ENCODE measurements around the gene LYST.

Gene LYST

DNA sequence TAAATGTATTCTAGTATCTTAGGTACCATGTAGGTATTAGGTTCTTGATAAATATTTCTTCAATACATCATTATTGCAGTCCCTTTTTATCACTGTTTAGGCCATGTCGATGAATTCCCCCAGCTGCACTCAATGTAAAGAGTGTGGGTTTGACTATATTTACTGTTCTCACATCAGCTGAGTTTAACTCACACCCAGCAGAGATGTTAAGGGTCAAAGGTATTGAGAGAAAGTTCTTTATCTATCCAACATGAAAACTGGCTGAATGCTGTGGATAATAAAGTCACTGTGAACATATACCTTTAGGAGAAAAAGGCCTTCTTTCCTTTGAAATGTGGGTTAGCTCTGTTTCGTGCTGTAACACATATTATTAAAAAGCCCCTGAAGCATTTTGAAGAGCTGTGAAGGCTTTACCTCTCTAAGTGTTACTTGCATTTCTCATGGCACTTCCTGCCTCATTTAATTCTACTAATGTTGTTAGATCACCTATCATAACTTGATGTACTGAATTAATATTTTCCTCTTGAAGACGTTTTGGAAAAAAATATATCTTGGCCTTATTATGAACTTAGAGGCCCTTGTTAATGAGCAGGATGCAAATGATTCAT, 19.1 kb upstream of the LYST start:
- Histone ChIP-seq H3K27ac (replicated peaks) (no peak overlapping the region), H3K4me3 (replicated peaks; ENCODE audit: insufficient read depth, low read length) (no peak overlapping the region), H3K27me3 (ENCODE audit: insufficient read depth, poor library complexity, severe bottlenecking) (no peaks in the 10 kb centered on the region)
- DNase-seq (ENCODE audit: low read depth in 1 of 2, low spot score in 1 of 2), result no peak
- TF ChIP-seq, protein P1, sequence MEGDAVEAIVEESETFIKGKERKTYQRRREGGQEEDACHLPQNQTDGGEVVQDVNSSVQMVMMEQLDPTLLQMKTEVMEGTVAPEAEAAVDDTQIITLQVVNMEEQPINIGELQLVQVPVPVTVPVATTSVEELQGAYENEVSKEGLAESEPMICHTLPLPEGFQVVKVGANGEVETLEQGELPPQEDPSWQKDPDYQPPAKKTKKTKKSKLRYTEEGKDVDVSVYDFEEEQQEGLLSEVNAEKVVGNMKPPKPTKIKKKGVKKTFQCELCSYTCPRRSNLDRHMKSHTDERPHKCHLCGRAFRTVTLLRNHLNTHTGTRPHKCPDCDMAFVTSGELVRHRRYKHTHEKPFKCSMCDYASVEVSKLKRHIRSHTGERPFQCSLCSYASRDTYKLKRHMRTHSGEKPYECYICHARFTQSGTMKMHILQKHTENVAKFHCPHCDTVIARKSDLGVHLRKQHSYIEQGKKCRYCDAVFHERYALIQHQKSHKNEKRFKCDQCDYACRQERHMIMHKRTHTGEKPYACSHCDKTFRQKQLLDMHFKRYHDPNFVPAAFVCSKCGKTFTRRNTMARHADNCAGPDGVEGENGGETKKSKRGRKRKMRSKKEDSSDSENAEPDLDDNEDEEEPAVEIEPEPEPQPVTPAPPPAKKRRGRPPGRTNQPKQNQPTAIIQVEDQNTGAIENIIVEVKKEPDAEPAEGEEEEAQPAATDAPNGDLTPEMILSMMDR (IDR thresholded peaks at IDR 0.05; ENCODE audit: insufficient read depth, low read length), result no peak
- TF ChIP-seq, protein P2, sequence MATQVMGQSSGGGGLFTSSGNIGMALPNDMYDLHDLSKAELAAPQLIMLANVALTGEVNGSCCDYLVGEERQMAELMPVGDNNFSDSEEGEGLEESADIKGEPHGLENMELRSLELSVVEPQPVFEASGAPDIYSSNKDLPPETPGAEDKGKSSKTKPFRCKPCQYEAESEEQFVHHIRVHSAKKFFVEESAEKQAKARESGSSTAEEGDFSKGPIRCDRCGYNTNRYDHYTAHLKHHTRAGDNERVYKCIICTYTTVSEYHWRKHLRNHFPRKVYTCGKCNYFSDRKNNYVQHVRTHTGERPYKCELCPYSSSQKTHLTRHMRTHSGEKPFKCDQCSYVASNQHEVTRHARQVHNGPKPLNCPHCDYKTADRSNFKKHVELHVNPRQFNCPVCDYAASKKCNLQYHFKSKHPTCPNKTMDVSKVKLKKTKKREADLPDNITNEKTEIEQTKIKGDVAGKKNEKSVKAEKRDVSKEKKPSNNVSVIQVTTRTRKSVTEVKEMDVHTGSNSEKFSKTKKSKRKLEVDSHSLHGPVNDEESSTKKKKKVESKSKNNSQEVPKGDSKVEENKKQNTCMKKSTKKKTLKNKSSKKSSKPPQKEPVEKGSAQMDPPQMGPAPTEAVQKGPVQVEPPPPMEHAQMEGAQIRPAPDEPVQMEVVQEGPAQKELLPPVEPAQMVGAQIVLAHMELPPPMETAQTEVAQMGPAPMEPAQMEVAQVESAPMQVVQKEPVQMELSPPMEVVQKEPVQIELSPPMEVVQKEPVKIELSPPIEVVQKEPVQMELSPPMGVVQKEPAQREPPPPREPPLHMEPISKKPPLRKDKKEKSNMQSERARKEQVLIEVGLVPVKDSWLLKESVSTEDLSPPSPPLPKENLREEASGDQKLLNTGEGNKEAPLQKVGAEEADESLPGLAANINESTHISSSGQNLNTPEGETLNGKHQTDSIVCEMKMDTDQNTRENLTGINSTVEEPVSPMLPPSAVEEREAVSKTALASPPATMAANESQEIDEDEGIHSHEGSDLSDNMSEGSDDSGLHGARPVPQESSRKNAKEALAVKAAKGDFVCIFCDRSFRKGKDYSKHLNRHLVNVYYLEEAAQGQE (IDR thresholded peaks at IDR 0.05; ENCODE audit: insufficient replicate concordance, low read depth), result no peak
- TF ChIP-seq SPI1 (IDR thresholded peaks at IDR 0.05; ENCODE audit: borderline replicate concordance, low read depth) (no peak), POLR2AphosphoS5 (IDR thresholded peaks at IDR 0.05; ENCODE audit: low read depth) (no peak), GABPA (IDR thresholded peaks at IDR 0.05; ENCODE audit: low read depth) (no peak)

DNA sequence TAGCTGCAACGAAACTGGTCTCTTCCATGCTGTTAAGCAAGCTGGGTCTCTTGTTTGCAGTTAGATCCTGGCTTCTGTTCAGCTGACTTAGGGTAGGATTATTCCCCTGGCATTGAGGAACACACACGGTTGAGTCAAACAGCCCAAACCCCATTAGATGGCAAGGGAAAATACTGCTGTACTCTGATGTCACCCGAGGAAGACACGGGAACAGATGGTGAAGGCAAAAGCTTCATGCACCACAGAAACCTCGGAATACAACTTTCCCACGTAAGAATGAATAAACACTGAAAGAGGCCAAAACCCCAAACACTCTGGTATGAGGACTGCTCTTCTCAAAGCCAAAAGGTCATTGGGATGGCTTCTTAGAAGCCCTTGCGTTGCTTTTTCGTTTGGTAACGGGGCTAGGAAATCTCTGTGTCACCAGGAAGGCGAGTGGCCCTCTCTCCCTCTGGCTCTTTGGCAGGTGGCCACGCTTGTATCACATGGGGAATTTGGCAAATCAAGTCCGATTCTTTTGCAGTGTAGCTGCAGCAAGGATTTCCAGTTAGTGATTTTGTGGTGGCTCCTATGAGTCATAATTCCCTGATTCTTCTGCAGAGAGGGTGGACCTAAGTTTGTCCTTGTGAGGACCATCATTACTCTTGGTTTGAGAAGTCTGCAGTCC, 16.7 kb upstream of the LYST start:
- TF ChIP-seq SPI1 (IDR thresholded peaks at IDR 0.05; ENCODE audit: borderline replicate concordance, low read depth) (no peak), POLR2AphosphoS5 (IDR thresholded peaks at IDR 0.05; ENCODE audit: low read depth) (no peak), GABPA (IDR thresholded peaks at IDR 0.05; ENCODE audit: low read depth) (no peak)
- TF ChIP-seq, protein P2 (IDR thresholded peaks at IDR 0.05; ENCODE audit: insufficient replicate concordance, low read depth), result no peak
- TF ChIP-seq, protein P1 (IDR thresholded peaks at IDR 0.05; ENCODE audit: insufficient read depth, low read length), result no peak
- Histone ChIP-seq H3K27ac (replicated peaks) (no peak overlapping the region), H3K4me3 (replicated peaks; ENCODE audit: insufficient read depth, low read length) (no peak overlapping the region), H3K27me3 (ENCODE audit: insufficient read depth, poor library complexity, severe bottlenecking) (no peaks in the 10 kb centered on the region)
- DNase-seq (ENCODE audit: low read depth in 1 of 2, low spot score in 1 of 2), result no peak

DNA sequence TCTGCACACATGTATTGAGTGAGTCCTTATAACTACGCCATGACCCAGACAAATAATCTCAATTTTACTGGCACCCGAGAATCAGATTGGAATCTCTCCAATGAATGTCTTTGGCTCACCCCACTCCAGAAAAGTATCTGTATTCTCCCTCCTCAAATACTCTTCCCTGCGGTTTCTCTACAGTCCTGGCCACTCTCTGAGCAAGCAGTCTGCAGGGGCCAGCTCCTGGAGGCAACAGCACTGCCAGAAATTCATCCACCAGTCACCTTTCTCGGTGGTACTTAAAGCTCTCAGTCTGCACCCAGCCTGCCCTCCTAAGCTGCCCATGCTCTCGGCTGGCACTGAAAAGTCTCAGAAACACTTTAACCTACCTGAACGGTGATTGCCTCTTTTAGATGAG, 16.1 kb upstream of the LYST start:
- DNase-seq (ENCODE audit: low read depth in 1 of 2, low spot score in 1 of 2), result no peak
- Histone ChIP-seq H3K4me3 (replicated peaks; ENCODE audit: insufficient read depth, low read length) (no peak overlapping the region), H3K27ac (replicated peaks) (no peak overlapping the region), H3K27me3 (ENCODE audit: insufficient read depth, poor library complexity, severe bottlenecking) (no peaks in the 10 kb centered on the region)
- TF ChIP-seq, protein P1 (IDR thresholded peaks at IDR 0.05; ENCODE audit: insufficient read depth, low read length), result no peak
- no peak for TF ChIP-seq POLR2AphosphoS5 (IDR thresholded peaks at IDR 0.05; ENCODE audit: low read depth)
- TF ChIP-seq, protein P2 (IDR thresholded peaks at IDR 0.05; ENCODE audit: insufficient replicate concordance, low read depth), result no peak
- TF ChIP-seq SPI1 (IDR thresholded peaks at IDR 0.05; ENCODE audit: borderline replicate concordance, low read depth), result no peak
- no peak for TF ChIP-seq GABPA (IDR thresholded peaks at IDR 0.05; ENCODE audit: low read depth)
